Aorta (tissue), 5 donors: ENCODE measurements around the gene KRCC1. TPM values are rescaled to one million over a fixed set of nuclear protein-coding genes. Genes with fewer than 3 reads are reported as not detected.
"Not testable (repeated sequence)": the region's sequence is repeated elsewhere in the genome, so short reads cannot be mapped to it uniquely, and the experiment has no call there.

Experiments
- ATAC-seq: fragments of 200-7000 bp; cut with Tn5 transposase; one replicate; pipeline ENCODE4 v1.9.1; 2022; ENCODE audit warnings: moderate library complexity; ENCODE audit not compliant: low FRiP score
- DNase-seq, 2 donors: peaks; one replicate each; pipeline ENCODE4 v3.0.0-alpha.2; 2020
- H3K27ac ChIP-seq, 2 donors: one replicate each; pipeline ENCODE4 v1.5.1; 2013; ENCODE audit warnings: low read length in 2 of 2, mild to moderate bottlenecking in 2 of 2, moderate library complexity in 2 of 2, control low read depth in 1 of 2, inconsistent platforms in 1 of 2, low read depth in 1 of 2
- H3K27me3 ChIP-seq, 2 donors: one replicate each; pipeline ENCODE4 v1.6.1; 2013; ENCODE audit warnings: control low read depth in 1 of 2, low read length in 1 of 2, mild to moderate bottlenecking in 1 of 2, moderate library complexity in 1 of 2; ENCODE audit not compliant: insufficient read depth in 2 of 2, control insufficient read depth in 1 of 2
- H3K36me3 ChIP-seq, 2 donors: one replicate each; pipeline ENCODE4 v1.6.1; 2013; ENCODE audit warnings: control low read depth in 1 of 2, low read length in 1 of 2, mild to moderate bottlenecking in 1 of 2; ENCODE audit not compliant: insufficient read depth in 2 of 2, control insufficient read depth in 1 of 2
- H3K4me1 ChIP-seq, 2 donors: one replicate each; pipeline ENCODE4 v1.6.1; 2013; ENCODE audit warnings: low read length in 2 of 2, control low read depth in 1 of 2, mild to moderate bottlenecking in 1 of 2, moderate library complexity in 1 of 2; ENCODE audit not compliant: insufficient read depth in 2 of 2, control insufficient read depth in 1 of 2
- H3K4me3 ChIP-seq, 2 donors: one replicate each; pipeline ENCODE4 v1.5.1; 2013; ENCODE audit warnings: low read length in 2 of 2, control low read depth in 1 of 2, mild to moderate bottlenecking in 1 of 2
- H3K9me3 ChIP-seq: one replicate; pipeline ENCODE4 v1.6.1; 2013; ENCODE audit warnings: mild to moderate bottlenecking, low read length; ENCODE audit not compliant: control insufficient read depth
- WGBS, 2 donors: extraction: QIAGEN DNeasy Blood & Tissue Kit; methylation state at CpG; one replicate each; pipeline ENCODE4 v1.1.7; 2013; 5-methylcytosine and 5-hydroxymethylcytosine counted together
- intact Hi-C, 2 donors: fragments of 100-400 bp; cut with DNase I; formaldehyde crosslinking; loops; one replicate each; pipeline versions ENCODE4 v1.14.2 to v1.15.0; 2022
- polyA plus RNA-seq, 2 donors: library from polyadenylated mRNA; stranded (reverse); fragments of 200-250 nt; gene quantifications; one replicate each; pipeline ENCODE4 v1.2.3, GENCODE V29; 2013
- total RNA-seq, 2 donors: library from RNA; stranded (reverse); fragmentation: NEBNext Ultra II Directional; extraction: Animal tissue kit (Norgen Biotek cat#: 25700); gene quantifications; one replicate each; pipeline ENCODE4 v1.2.1, GENCODE V29; 2021
- donor health status: healthy with polysubstance abuse.
- donor health status: Bipolar disorder and iron deficiency.
- donor health status: DM: no; HTN: no; CAD: no.
- donor health status: DM: no; HTN: no; CAD: no.
- donor health status: DM: yes; HTN: yes; CAD: no.

Gene KRCC1
- total and polyA plus RNA-seq, 4 donors, result 16.0 to 35.6 (median 24.6) TPM

GRCh38 chr2:88006912-88007439 lies 48.6 kb downstream of the KRCC1 start:
- Histone ChIP-seq H3K27ac (no peak overlapping the region), H3K9me3 (no peaks in the 10 kb centered on the region), H3K27me3 (no peaks in the 10 kb centered on the region), H3K4me1 (no peaks in the 10 kb centered on the region), H3K36me3 (no peaks in the 10 kb centered on the region), H3K4me3 (no peak overlapping the region)
- DNase-seq, result no peak
- intact Hi-C loops, result no loop called here
- 95 to 96% methylated on average over 16 of the region's 16 CpGs for WGBS, 2 donors
- ATAC-seq, result no peak

DNA sequence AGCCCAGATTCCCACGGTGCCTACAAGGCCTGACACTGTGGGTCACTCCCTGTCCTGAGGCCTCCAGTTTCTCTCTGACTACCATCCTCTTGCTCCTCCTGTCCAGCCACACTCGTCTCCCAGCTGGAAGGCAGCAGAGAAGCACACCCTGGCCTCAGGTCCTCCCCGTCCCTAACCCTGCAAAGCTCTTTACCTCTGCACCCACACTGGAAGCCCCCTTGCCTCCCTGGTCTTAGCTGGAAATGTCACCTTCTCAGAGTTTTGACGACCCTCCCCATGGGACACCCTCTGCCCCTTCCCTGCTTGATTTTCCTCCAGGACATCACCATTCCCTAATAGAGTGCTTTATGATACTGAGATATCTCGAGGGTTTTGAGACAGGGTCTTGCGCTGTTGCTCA lies 49.8 kb downstream of the KRCC1 start:
- no peak for ATAC-seq
- whole genome bisulfite sequencing, 2 donors, result 88% methylated on average over 6 of the region's 6 CpGs
- no peak for DNase-seq
- intact Hi-C loops, result no loop called here
- Histone ChIP-seq H3K9me3 (no peaks in the 10 kb centered on the region), H3K27me3 (no peaks in the 10 kb centered on the region), H3K4me1 (no peaks in the 10 kb centered on the region), H3K4me3 (no peak overlapping the region), H3K27ac (no peak overlapping the region), H3K36me3 (no peaks in the 10 kb centered on the region)

- intact Hi-C loops, result no loop called here
- no peak overlapping the region for H3K27ac ChIP-seq
- DNase-seq (no peak), ATAC-seq (no peak)
- H3K9me3 ChIP-seq, result no peaks in the 10 kb centered on the region
- WGBS, 2 donors, result 44 to 58% methylated on average over 31 to 34 of the region's 34 CpGs
- no peaks in the 10 kb centered on the region for H3K36me3 ChIP-seq
- no peak overlapping the region for H3K4me3 ChIP-seq
- no peaks in the 10 kb centered on the region for H3K27me3 ChIP-seq
- H3K4me1 ChIP-seq, result no peaks in the 10 kb centered on the region
Measured at GRCh38 chr2:88003074-88003755, 52.4 kb downstream of the KRCC1 start.

GRCh38 chr2:88002359-88002707 lies 53.2 kb downstream of the KRCC1 start:
- Histone ChIP-seq H3K36me3 (no peaks in the 10 kb centered on the region), H3K9me3 (no peaks in the 10 kb centered on the region), H3K4me3 (no peak overlapping the region), H3K27ac (no peak overlapping the region), H3K27me3 (no peaks in the 10 kb centered on the region), H3K4me1 (no peaks in the 10 kb centered on the region)
- 95 to 98% methylated on average over 6 of the region's 6 CpGs for WGBS, 2 donors
- intact Hi-C loops, result no loop called here
- no peak for DNase-seq
- ATAC-seq, result no peak

DNA sequence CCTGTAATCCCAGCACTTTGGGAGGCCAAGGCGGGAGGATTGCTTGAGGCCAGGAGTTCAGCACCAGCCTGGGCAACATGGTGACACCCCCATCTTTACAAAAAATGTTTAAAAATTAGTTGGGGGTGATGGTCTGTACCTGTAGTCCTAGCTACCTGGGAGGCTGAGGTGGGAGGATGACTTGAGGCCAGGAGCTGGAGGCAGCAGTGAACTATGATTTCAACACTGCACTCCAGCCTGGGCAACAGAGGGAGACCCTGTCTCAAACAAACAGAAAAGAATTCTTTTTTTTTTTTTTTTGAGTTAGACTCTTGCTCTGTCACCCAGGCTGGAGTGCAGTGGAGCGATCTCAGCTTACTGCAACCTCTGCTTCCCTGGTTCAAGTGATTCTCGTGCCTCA lies 55.1 kb downstream of the KRCC1 start:
- intact Hi-C loops, H3K9me3 ChIP-seq, H3K36me3 ChIP-seq, H3K27ac ChIP-seq, H3K4me3 ChIP-seq, H3K27me3 ChIP-seq, DNase-seq, H3K4me1 ChIP-seq, ATAC-seq: not testable (repeated sequence)
- WGBS, 2 donors, result 60 to 63% methylated on average over 3 of the region's 3 CpGs

DNA sequence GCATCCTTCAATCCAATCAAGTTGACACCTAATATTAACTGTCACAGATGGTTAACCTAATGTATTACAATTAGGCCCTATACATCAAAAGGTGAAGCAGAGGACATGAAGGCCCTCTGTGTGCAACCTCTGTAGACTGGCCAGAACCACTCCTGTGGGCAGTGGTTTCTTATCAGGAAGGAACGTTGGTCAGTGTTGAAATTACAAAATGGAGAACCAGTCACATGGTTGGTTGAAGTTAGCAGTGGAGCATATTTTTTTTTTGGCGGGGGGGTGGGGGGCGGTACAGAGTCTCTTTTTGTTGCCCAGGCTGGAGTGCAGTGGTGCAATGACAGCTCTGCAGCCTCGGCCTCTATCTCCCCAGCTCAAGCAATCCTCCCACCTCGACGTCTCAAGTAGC lies 59.0 kb downstream of the KRCC1 start:
- no peak for ATAC-seq
- 84 to 88% methylated on average over 6 of the region's 6 CpGs for WGBS, 2 donors
- DNase-seq, result no peak

GRCh38 chr2:87995756-87996155 lies 59.8 kb downstream of the KRCC1 start:
- Histone ChIP-seq H3K36me3 (no peaks in the 10 kb centered on the region), H3K4me1 (no peaks in the 10 kb centered on the region), H3K27ac (no peak overlapping the region), H3K27me3 (no peaks in the 10 kb centered on the region), H3K9me3 (no peaks in the 10 kb centered on the region), H3K4me3 (no peak overlapping the region)
- WGBS, 2 donors, result 85 to 96% methylated on average over 1 of the region's 1 CpG
- intact Hi-C loops, result no loop called here
- DNase-seq (no peak), ATAC-seq (no peak)

More for the DNA sequence above, 59.0 kb downstream of the KRCC1 start:
- Histone ChIP-seq H3K9me3 (no peaks in the 10 kb centered on the region), H3K27ac (no peak overlapping the region), H3K4me3 (no peak overlapping the region), H3K27me3 (no peaks in the 10 kb centered on the region), H3K36me3 (no peaks in the 10 kb centered on the region), H3K4me1 (no peaks in the 10 kb centered on the region)
- intact Hi-C loops, result no loop called here

DNA sequence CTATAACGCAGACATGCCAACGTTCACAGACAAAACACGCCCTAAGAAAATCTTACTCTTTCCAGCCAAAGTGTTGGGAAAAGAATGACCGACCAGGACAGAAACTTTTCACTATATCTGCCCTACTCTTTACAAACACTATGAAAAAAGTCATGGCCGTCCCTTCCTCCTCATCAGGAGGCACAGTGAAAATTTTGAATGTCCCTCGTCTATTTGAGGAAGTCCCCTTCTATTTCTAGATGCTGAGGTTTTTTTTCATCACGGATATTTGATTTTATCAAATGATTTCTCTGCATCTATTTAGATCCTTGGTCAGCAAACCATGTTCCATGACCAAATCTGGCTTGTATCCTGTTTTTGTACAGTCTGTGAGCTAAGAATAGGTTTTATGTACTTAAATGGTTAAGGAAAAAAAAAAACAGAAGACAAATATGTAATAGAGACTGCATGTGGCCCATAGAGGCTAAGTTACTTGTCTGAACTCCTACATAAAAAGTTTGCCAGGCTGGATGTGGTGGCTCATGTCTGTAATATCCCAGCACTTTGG lies 61.2 kb downstream of the KRCC1 start:
- H3K9me3 ChIP-seq, H3K27ac ChIP-seq, DNase-seq, intact Hi-C loops, ATAC-seq, H3K4me3 ChIP-seq, H3K36me3 ChIP-seq, H3K27me3 ChIP-seq, H3K4me1 ChIP-seq: not testable (repeated sequence)
- 10 to 17% methylated on average over 7 of the region's 7 CpGs for WGBS, 2 donors

DNA sequence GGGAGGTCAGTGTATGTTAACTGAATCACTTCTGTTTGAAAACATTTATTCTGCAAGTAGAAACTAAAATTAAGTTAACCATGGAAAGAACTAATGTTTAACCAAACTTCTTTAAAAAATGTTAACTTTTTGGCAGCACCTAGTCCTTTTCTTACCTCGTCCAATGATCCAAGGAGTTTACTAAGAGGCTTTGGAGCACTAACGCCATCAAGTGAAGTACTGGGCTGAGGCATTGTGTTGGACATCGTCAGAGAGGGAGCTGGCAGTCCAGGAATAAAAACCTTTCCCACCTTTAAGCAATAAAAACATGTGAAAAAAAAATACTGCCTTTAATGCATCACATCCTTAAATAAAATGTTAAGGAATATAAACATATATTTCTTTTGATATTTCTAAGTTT lies 63.0 kb downstream of the KRCC1 start:
- WGBS, 2 donors, result 16 to 18% methylated on average over 2 of the region's 3 CpGs
- H3K4me3 ChIP-seq, H3K36me3 ChIP-seq, H3K4me1 ChIP-seq, H3K27ac ChIP-seq, DNase-seq, intact Hi-C loops, H3K27me3 ChIP-seq, H3K9me3 ChIP-seq, ATAC-seq: not testable (repeated sequence)
